Nephron (organoid): ENCODE measurements around the gene FBXL17.

Source experiments
- H3K27ac Mint-ChIP-seq, 3 experiments: 2 replicates each; pipeline ENCODE4 v1.8.0; 2020; ENCODE audit warnings: mixed read lengths in 3 of 3, mild to moderate bottlenecking in 2 of 3, moderate library complexity in 1 of 3
- H3K27me3 Mint-ChIP-seq: 2 replicates; pipeline ENCODE4 v1.8.0; 2021; ENCODE audit warnings: low read depth, mild to moderate bottlenecking, moderate library complexity, mixed read lengths
- H3K36me3 Mint-ChIP-seq: 2 replicates; pipeline ENCODE4 v1.8.0; 2020; ENCODE audit warnings: low read depth, mixed read lengths
- H3K4me1 Mint-ChIP-seq: 2 replicates; pipeline ENCODE4 v1.8.0; 2020; ENCODE audit warnings: mixed read lengths
- H3K4me3 Mint-ChIP-seq, 3 experiments: 2 replicates each; pipeline ENCODE4 v1.8.0; 2020; ENCODE audit warnings: mild to moderate bottlenecking in 3 of 3, mixed read lengths in 3 of 3, moderate library complexity in 2 of 3
- H3K9me3 Mint-ChIP-seq: 2 replicates; pipeline ENCODE4 v1.8.0; 2020; ENCODE audit warnings: mixed read lengths
- TF ChIP-seq, protein P1 (sequence below), 3 experiments: fragments of 200-600 bp; sonication (generic); IDR thresholded peaks; one replicate each; pipeline ENCODE4 v1.5.0; 2021; ENCODE audit warnings: antibody characterized with exemption in 3 of 3; ENCODE audit not compliant: unreplicated experiment in 3 of 3

The FBXL17 gene

DNA sequence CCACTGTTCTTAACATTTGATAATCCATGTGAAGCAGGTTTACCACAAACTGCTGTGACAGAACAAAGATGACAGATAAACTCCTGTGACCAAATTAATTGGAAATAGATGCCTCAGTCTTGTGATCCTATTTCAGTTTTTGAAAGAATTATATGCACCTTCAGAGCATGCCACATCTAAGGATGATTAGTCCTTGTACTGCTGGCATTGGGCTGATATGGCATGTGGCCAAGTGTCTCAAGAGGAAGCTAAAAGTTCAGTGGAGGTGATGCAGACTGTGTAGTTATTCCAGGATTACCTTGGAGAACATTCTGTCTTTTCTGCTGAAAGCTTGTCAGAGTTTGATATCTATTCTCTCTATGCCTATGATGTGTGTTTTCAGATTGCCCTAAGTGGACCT lies 396.8 kb downstream of the FBXL17 start:
- Mint-ChIP-seq H3K27me3 (no peaks in the 10 kb centered on the region), H3K36me3 (no peaks in the 10 kb centered on the region), H3K4me3 (no peak overlapping the region), H3K4me1 (no peaks in the 10 kb centered on the region), H3K27ac (no peak overlapping the region), H3K9me3 (no peaks in the 10 kb centered on the region)
- TF ChIP-seq, protein P1, sequence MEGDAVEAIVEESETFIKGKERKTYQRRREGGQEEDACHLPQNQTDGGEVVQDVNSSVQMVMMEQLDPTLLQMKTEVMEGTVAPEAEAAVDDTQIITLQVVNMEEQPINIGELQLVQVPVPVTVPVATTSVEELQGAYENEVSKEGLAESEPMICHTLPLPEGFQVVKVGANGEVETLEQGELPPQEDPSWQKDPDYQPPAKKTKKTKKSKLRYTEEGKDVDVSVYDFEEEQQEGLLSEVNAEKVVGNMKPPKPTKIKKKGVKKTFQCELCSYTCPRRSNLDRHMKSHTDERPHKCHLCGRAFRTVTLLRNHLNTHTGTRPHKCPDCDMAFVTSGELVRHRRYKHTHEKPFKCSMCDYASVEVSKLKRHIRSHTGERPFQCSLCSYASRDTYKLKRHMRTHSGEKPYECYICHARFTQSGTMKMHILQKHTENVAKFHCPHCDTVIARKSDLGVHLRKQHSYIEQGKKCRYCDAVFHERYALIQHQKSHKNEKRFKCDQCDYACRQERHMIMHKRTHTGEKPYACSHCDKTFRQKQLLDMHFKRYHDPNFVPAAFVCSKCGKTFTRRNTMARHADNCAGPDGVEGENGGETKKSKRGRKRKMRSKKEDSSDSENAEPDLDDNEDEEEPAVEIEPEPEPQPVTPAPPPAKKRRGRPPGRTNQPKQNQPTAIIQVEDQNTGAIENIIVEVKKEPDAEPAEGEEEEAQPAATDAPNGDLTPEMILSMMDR (IDR thresholded peaks at IDR 0.05; ENCODE audit: unreplicated experiment in 3 of 3): no peak

DNA sequence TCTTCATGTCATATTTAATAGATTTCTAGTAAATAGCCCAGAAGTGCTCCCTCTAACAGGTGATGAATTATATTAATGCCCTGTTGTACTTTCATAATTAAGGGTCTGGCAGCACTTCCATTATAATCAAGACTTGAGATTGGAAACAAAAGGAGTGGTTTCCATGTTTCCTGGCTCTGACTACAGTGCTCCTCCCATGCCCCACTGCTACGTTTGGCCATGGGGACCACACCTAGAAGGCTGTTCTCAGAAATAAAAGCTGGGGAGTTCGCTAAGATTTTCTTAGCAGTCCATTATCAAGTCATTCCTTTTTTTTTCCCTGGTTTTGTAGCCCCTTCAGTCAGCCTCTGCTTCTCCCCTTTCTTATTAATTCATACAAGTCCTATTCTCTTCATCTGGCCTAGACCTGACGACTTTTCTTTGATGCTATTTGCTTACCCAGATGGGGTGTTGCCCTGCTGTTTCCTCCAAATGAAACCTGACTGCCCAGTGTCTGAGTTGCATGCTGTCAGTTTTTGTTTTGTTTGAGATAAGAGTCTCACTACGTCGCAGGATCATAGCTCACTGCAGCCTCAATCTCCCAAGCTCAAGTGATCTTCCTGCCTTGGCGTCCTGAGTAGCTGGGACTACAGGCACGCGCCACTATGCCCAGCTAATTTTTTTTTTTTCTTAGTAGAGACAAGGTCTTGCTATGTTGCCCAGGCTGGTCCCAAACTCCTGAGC lies 399.0 kb downstream of the FBXL17 start:
- Mint-ChIP-seq H3K27me3 (no peaks in the 10 kb centered on the region), H3K36me3 (no peaks in the 10 kb centered on the region), H3K4me3 (no peak overlapping the region), H3K4me1 (no peaks in the 10 kb centered on the region), H3K27ac (no peak overlapping the region), H3K9me3 (no peaks in the 10 kb centered on the region)
- TF ChIP-seq, protein P1 (IDR thresholded peaks at IDR 0.05; ENCODE audit: unreplicated experiment in 3 of 3): no peak

DNA sequence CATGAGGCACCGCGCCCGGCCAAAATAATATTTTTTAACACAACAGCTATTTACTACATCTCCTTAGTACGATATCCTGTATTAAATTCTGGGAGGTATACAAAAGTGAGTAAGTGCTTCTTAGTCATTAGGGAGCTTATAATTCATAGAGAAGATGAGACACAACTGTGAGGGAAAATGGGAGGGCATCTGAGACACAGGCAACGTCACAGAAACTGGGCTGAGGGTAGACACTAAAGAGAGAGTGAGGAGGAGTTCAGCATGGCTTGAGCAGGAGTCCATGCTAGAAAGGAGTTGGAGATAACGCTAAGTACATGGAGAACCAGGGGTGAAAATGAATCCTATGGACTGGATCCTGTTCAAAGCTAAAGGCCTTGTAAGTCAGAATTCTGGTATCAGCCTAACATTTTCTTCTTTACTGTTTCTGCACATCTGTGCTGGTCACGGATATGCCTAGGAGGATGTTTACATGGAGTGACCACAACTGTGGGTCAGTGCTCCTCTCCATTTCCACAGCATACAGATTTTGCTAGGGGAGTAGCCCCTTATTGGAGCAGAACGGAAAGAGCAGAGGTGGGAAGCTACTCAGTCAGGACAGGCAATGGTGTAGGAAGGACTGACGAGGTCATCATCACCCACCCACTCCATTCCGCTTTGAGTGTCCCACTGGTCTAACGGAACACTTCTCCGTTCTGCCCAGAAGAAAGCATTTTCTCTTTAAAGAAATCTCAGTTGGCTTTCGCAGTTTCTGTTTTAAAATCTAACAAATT lies 400.8 kb downstream of the FBXL17 start:
- no peaks in the 10 kb centered on the region for H3K9me3 Mint-ChIP-seq

GRCh38 chr5:107979900-107980299 lies 402.0 kb downstream of the FBXL17 start:
- Mint-ChIP-seq H3K27me3 (no peaks in the 10 kb centered on the region), H3K27ac (no peak overlapping the region), H3K9me3 (no peaks in the 10 kb centered on the region), H3K4me1 (no peaks in the 10 kb centered on the region), H3K36me3 (no peaks in the 10 kb centered on the region), H3K4me3 (no peak overlapping the region)
- TF ChIP-seq, protein P1 (IDR thresholded peaks at IDR 0.05; ENCODE audit: unreplicated experiment in 3 of 3): no peak

More for the DNA sequence above, 400.8 kb downstream of the FBXL17 start:
- Mint-ChIP-seq H3K4me1 (no peaks in the 10 kb centered on the region), H3K27me3 (no peaks in the 10 kb centered on the region), H3K36me3 (no peaks in the 10 kb centered on the region), H3K27ac (no peak overlapping the region), H3K4me3 (no peak overlapping the region)
- TF ChIP-seq, protein P1 (IDR thresholded peaks at IDR 0.05; ENCODE audit: unreplicated experiment in 3 of 3): no peak

DNA sequence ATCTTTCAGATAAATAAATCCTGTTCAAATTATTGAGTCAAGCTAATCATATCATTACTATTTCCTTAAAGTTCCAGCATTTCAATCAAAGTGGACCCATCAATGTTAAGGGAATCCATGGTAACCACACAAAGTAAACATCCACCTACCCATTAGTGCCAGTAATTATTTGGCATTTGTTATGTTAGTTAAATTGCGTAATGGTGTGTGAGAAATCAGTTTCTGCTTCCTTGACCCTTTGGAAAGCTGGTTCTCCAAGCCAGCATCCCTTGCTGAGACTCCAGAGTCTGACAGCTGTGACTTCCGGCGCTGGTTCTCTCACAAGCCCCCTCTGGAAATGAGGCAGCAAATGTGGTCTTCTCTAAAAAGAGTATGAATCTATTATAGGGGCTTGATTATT lies 402.6 kb downstream of the FBXL17 start:
- H3K36me3 Mint-ChIP-seq: no peaks in the 10 kb centered on the region
- no peak overlapping the region for H3K4me3 Mint-ChIP-seq
- TF ChIP-seq, protein P1 (IDR thresholded peaks at IDR 0.05; ENCODE audit: unreplicated experiment in 3 of 3): no peak
- H3K9me3 Mint-ChIP-seq: no peaks in the 10 kb centered on the region
- no peaks in the 10 kb centered on the region for H3K27me3 Mint-ChIP-seq
- H3K27ac Mint-ChIP-seq: no peak overlapping the region
- H3K4me1 Mint-ChIP-seq: no peaks in the 10 kb centered on the region
